HepG2 (cell line): ENCODE results near the gene AADAT. TPM values are rescaled to one million over a fixed set of nuclear protein-coding genes. Genes with fewer than 3 reads are reported as not detected.
A peak's percentile ranks its signal among the peaks of the same experiment; 100 is the strongest.

ENCODE experiments used
- ATAC-seq: fragments of 200-7000 bp; cut with Tn5 transposase; 3 replicates; pipeline ENCODE4 v1.9.1; 2020; ENCODE audit warnings: mild to moderate bottlenecking, moderate library complexity
- BruUV-seq: library from RNA; stranded (reverse); fragments of 400-500 nt; replicated peaks from 2 replicates; lab custom pipeline; 2021; lab: Mats Ljungman, UMichigan
- CTCF ChIA-PET: fragments of 300-600 bp; formaldehyde crosslinking; extraction: SDS; loops from one replicate; lab custom pipeline; 2021; ENCODE audit warnings: low total read pairs, inconsistent platforms, low intra/inter-chr PET ratio; lab: Yijun Ruan, JAX
- POLR2A ChIA-PET: fragments of 350-600 bp; sonication (Branson Sonifier 250); formaldehyde crosslinking; loops from one replicate; lab custom pipeline; 2020; ENCODE audit warnings: antibody characterized with exemption, inconsistent platforms; lab: Yijun Ruan, JAX
- DNase-seq: peaks from one replicate; pipeline ENCODE4 v3.0.0-alpha.2; 2015; ENCODE audit warnings: low spot score
- FAIRE-seq: peaks from 3 replicates; lab custom pipeline; 2011; peaks lifted over from hg19 to GRCh38; lab: Jason Lieb, UNC
- H2AFZ ChIP-seq: one replicate; pipeline ENCODE4 v1.6.1; 2011; ENCODE audit warnings: low read length, inconsistent platforms
- H3K27ac ChIP-seq: fragments of 300-600 bp; 3 replicates; pipeline ENCODE4 v1.8.0; 2011; ENCODE audit warnings: mixed run types, mild to moderate bottlenecking, mixed read lengths, low read length, inconsistent platforms; ENCODE audit not compliant: insufficient read depth; ENCODE audit errors: extremely low read length
- H3K27me3 ChIP-seq, 2 experiments: fragments of 200-600 bp in 1 of 2; 2 replicates in 1 of 2; 3 replicates in 1 of 2; pipeline versions ENCODE4 v1.6.0 to v1.8.0; 2011; ENCODE audit warnings: low read length in 2 of 2, mild to moderate bottlenecking in 2 of 2, moderate library complexity in 2 of 2, inconsistent platforms in 1 of 2; ENCODE audit not compliant: insufficient read depth in 2 of 2, control insufficient read depth in 1 of 2
- H3K36me3 ChIP-seq, 2 experiments: fragments of 200-600 bp in 1 of 2; replicated peaks in 1 of 2; 2 replicates in 1 of 2; 3 replicates in 1 of 2; pipeline versions ENCODE4 v1.5.1 to v1.8.0; 2011; ENCODE audit warnings: low read length in 2 of 2, inconsistent platforms in 1 of 2; ENCODE audit not compliant: insufficient read depth in 2 of 2, control insufficient read depth in 1 of 2
- H3K4me1 ChIP-seq: 2 replicates; pipeline ENCODE4 v1.5.1; 2012; ENCODE audit warnings: low read length, inconsistent platforms; ENCODE audit not compliant: insufficient read depth
- H3K4me2 ChIP-seq: 2 replicates; pipeline ENCODE4 v1.6.0; 2011; ENCODE audit warnings: low read depth, low read length, inconsistent platforms
- H3K4me3 ChIP-seq, 3 experiments: fragments of 200-600 bp in 1 of 3; sonication (generic), shearing (Covaris generic) in 1 of 3; replicated peaks in 1 of 3; 2 replicates each; pipeline ENCODE4 v1.5.1; 2011 to 2016; ENCODE audit warnings: low read length in 3 of 3, inconsistent platforms in 2 of 3, low read depth in 2 of 3, mild to moderate bottlenecking in 2 of 3, control low read depth in 1 of 3, mixed read lengths in 1 of 3; ENCODE audit not compliant: insufficient read depth in 1 of 3
- H3K79me2 ChIP-seq: one replicate; pipeline ENCODE4 v1.6.1; 2011; ENCODE audit warnings: low read length, inconsistent platforms; ENCODE audit not compliant: insufficient read depth
- H3K9ac ChIP-seq: 2 replicates; pipeline ENCODE4 v1.6.0; 2011; ENCODE audit warnings: mild to moderate bottlenecking, low read depth, low read length, inconsistent platforms; ENCODE audit not compliant: insufficient read depth
- H3K9me3 ChIP-seq: 2 replicates; pipeline ENCODE4 v1.5.1; 2012; ENCODE audit warnings: mild to moderate bottlenecking, low read length
- H4K20me1 ChIP-seq: 2 replicates; pipeline ENCODE4 v1.6.0; 2011; ENCODE audit warnings: inconsistent platforms, mild to moderate bottlenecking, low read length, moderate library complexity; ENCODE audit not compliant: insufficient read depth
- ATF7 ChIP-seq, 2 experiments: fragments of 450-650 bp in 1 of 2; sonication (generic) in 1 of 2; formaldehyde crosslinking in 1 of 2; IDR thresholded peaks; 2 replicates each; pipeline versions ENCODE4 v1.4.0 to v1.6.1; 2016 to 2020; ENCODE audit warnings: antibody characterized with exemption in 1 of 2, mild to moderate bottlenecking in 1 of 2, missing genetic modification reagents in 1 of 2
- ETV5 ChIP-seq: IDR thresholded peaks from 2 replicates; pipeline ENCODE4 v1.6.1; 2018; ENCODE audit warnings: missing biosample characterization, missing genetic modification reagents, inconsistent platforms, borderline replicate concordance
- FOXO4 ChIP-seq: sonication (generic); formaldehyde crosslinking; conservative IDR thresholded peaks from 2 replicates; pipeline ENCODE4 v1.8.1; 2023; ENCODE audit warnings: missing genetic modification reagents
- MTF2 ChIP-seq: sonication (generic); formaldehyde crosslinking; IDR thresholded peaks from 2 replicates; pipeline ENCODE4 v1.5.0; 2020; ENCODE audit warnings: missing genetic modification reagents, borderline replicate concordance
- SALL1 ChIP-seq: sonication (generic); formaldehyde crosslinking; IDR thresholded peaks from 2 replicates; pipeline ENCODE4 v1.8.0; 2022; ENCODE audit warnings: mild to moderate bottlenecking, missing genetic modification reagents
- SOX6 ChIP-seq, 2 experiments: fragments of 450-650 bp in 1 of 2; sonication (generic) in 1 of 2; formaldehyde crosslinking in 1 of 2; IDR thresholded peaks; 2 replicates each; pipeline versions ENCODE4 v1.4.0 to v1.6.1; 2017 to 2020; ENCODE audit warnings: antibody characterized with exemption in 1 of 2, mild to moderate bottlenecking in 1 of 2, missing genetic modification reagents in 1 of 2
- THAP11 ChIP-seq: IDR thresholded peaks from 2 replicates; pipeline ENCODE4 v1.6.1; 2016; ENCODE audit warnings: missing biosample characterization, missing genetic modification reagents
- ZMAT3 ChIP-seq: sonication (generic); formaldehyde crosslinking; conservative IDR thresholded peaks from 2 replicates; pipeline ENCODE4 v1.7.0; 2021; ENCODE audit warnings: missing genetic modification reagents
- ZNF318 ChIP-seq: sonication (generic); formaldehyde crosslinking; IDR thresholded peaks from 2 replicates; pipeline ENCODE4 v1.4.0; 2020; ENCODE audit warnings: mild to moderate bottlenecking, missing genetic modification reagents
- ZNF691 ChIP-seq: sonication (generic); formaldehyde crosslinking; IDR thresholded peaks from 2 replicates; pipeline ENCODE4 v1.4.0; 2020; ENCODE audit warnings: missing genetic modification reagents, low read depth, mild to moderate bottlenecking, borderline replicate concordance
- WGBS: methylation state at CpG from one replicate; pipeline ENCODE4 v1.1.6; 2017; ENCODE audit warnings: low lambda C conversion rate; 5-methylcytosine and 5-hydroxymethylcytosine counted together
- in situ Hi-C: cut with HindIII; loops from 2 replicates; pipeline ENCODE4 v1.10.0; 2017; ENCODE audit warnings: low pct_unique_long_range_greater_than_20kb; ENCODE audit not compliant: extremely low pct_ligation_motif_present
- intact Hi-C: fragments of 100-400 bp; cut with micrococcal nuclease; formaldehyde crosslinking; loops from one replicate; pipeline ENCODE4 v1.10.0; 2022; ENCODE audit not compliant: unreplicated experiment
- polyA plus RNA-seq, 8 experiments: library from polyadenylated mRNA; depleted of rRNA in 3 of 8; stranded (reverse) in 7 of 8; unstranded in 1 of 8; fragments of >200 nt; fragmentation: Illumina TruSeq in 4 of 8; extraction: Trizol in 4 of 8; gene quantifications; 2 replicates each; pipeline versions ENCODE4 v1.2.1 to v1.2.3, GENCODE V29; 2011 to 2016; ENCODE audit warnings: low read depth in 4 of 8, missing spikeins in 1 of 8, mixed read lengths in 1 of 8; ENCODE audit not compliant: insufficient read depth in 1 of 8
- total RNA-seq, 5 experiments: library from RNA; depleted of rRNA; stranded (reverse); fragments of >200 nt; fragmentation: Illumina TruSeq; extraction: Trizol; gene quantifications; 2 replicates each; pipeline ENCODE4 v1.2.3, GENCODE V29; 2016; ENCODE audit warnings: low read depth in 1 of 5

AADAT gene
- total and polyA plus RNA-seq, 2 of the 13 experiments (the other 11 are each of a cell fraction or from before 2014, with no cell fraction given) = 6.1 to 9.1 TPM

- Histone ChIP-seq H3K27me3 (no peaks in the 10 kb centered on the region), H3K4me1 (peaks cover 20% of the 10 kb centered on the region), H3K79me2 (no peaks in the 10 kb centered on the region), H3K36me3 (no peaks in the 10 kb centered on the region), H3K4me3 (no peak overlapping the region), H3K27ac (no peak overlapping the region), H3K9ac (no peak overlapping the region), H2AFZ (no peak overlapping the region), H3K4me2 (peak overlapping the region; percentile 56), H4K20me1 (no peaks in the 10 kb centered on the region), H3K9me3 (no peaks in the 10 kb centered on the region)
- peak; percentile 82 for DNase-seq
- WGBS = 7% methylated on average over 1 of the region's 1 CpG
- BruUV-seq = no TSS peak
- POLR2A ChIA-PET = interaction anchor here (1.9 kb wide), 1 partner anchor 12 kb away, joined by 5 read pairs; the partner anchor contains the start of gene AADAT
- peak; percentile 89 for FAIRE-seq
- peak; percentile 98 for ATAC-seq
- intact Hi-C loops (no loop called here), in situ Hi-C loops (no loop called here)
- CTCF ChIA-PET = no interaction called here
- TF ChIP-seq MTF2 (CRISPR knock-in tag) = no peak
- 0 out of 2 replicates have a peak, but pooled peaks have one; percentile 19 for TF ChIP-seq THAP11 (CRISPR knock-in tag)
- no peak for TF ChIP-seq ZNF691 (CRISPR knock-in tag)
- TF ChIP-seq SOX6 (IDR thresholded peaks at IDR 0.05) = no peak
- TF ChIP-seq SOX6 (CRISPR knock-in tag; IDR thresholded peaks at IDR 0.05) = peak; percentile 63; the same call in 1 of the 2 replicates
- TF ChIP-seq ETV5 (CRISPR knock-in tag) = no peak
- peak; percentile 83 for TF ChIP-seq ATF7 (IDR thresholded peaks at IDR 0.05)
- no peak for TF ChIP-seq ATF7 (CRISPR knock-in tag; IDR thresholded peaks at IDR 0.05)
- TF ChIP-seq ZNF318 (CRISPR knock-in tag) = no peak
- peak; percentile 31; the same call in 1 of the 2 replicates for TF ChIP-seq SALL1 (CRISPR knock-in tag)
- TF ChIP-seq FOXO4 (CRISPR knock-in tag) = no peak
- TF ChIP-seq ZMAT3 (CRISPR knock-in tag) = no peak
These were observed 12.7 kb upstream of the AADAT start for GRCh38 chr4:170102426-170102825.
